HG02943 (cell line): ENCODE measurements around the gene CACNG7.

Experiments used
- ATAC-seq: cut with Tn5 transposase; IDR thresholded peaks from one replicate; pipeline ENCODE4 v1.9.1; 2021; ENCODE audit warnings: mild to moderate bottlenecking, low read depth, moderate library complexity; ENCODE audit not compliant: unreplicated experiment

The CACNG7 gene

GRCh38 chr19:53903055-53903680, 5.9 kb upstream of the CACNG7 start:
- no peak for ATAC-seq

- ATAC-seq, result no peak
Measured at GRCh38 chr19:53904909-53905308, 4.2 kb upstream of the CACNG7 start.

- ATAC-seq, result no peak
Measured at GRCh38 chr19:53905787-53906186, 3.3 kb upstream of the CACNG7 start.

GRCh38 chr19:53906211-53907192, 2.6 kb upstream of the CACNG7 start:
- ATAC-seq, result no peak

- ATAC-seq, result no peak
Measured at GRCh38 chr19:53907193-53907581, 1.9 kb upstream of the CACNG7 start.

- ATAC-seq, result no peak
Measured at GRCh38 chr19:53907690-53908089, 1.4 kb upstream of the CACNG7 start.

- ATAC-seq, result no peak
Measured at GRCh38 chr19:53908106-53908934, 758 bp upstream of the CACNG7 start.

GRCh38 chr19:53909471-53910169, 542 bp downstream of the CACNG7 start:
- ATAC-seq, result no peak

GRCh38 chr19:53910170-53910518, 1.1 kb downstream of the CACNG7 start:
- no peak for ATAC-seq

GRCh38 chr19:53912653-53913052, 3.6 kb downstream of the CACNG7 start:
- no peak for ATAC-seq

- no peak for ATAC-seq
Measured at GRCh38 chr19:53915000-53915399, 5.9 kb downstream of the CACNG7 start.

GRCh38 chr19:53916004-53916403, 6.9 kb downstream of the CACNG7 start:
- no peak for ATAC-seq

GRCh38 chr19:53917356-53917755, 8.3 kb downstream of the CACNG7 start:
- no peak for ATAC-seq

GRCh38 chr19:53927739-53928138, 18.7 kb downstream of the CACNG7 start:
- no peak for ATAC-seq

- no peak for ATAC-seq
Measured at GRCh38 chr19:53936029-53936428, 27.0 kb downstream of the CACNG7 start.

- ATAC-seq, result no peak
Measured at GRCh38 chr19:53942001-53942786, 33.1 kb downstream of the CACNG7 start.

GRCh38 chr19:53944416-53944815, 35.3 kb downstream of the CACNG7 start:
- no peak for ATAC-seq

- no peak for ATAC-seq
Measured at GRCh38 chr19:53944933-53945332, 35.9 kb downstream of the CACNG7 start.

- no peak for ATAC-seq
Measured at GRCh38 chr19:53945441-53945840, 36.4 kb downstream of the CACNG7 start.

- no peak for ATAC-seq
Measured at GRCh38 chr19:53945998-53946397, 36.9 kb downstream of the CACNG7 start.
